Measurements from ENCODE around the gene NUP153.
"Not testable (repeated sequence)": the region's sequence is repeated elsewhere in the genome, so short reads cannot be mapped to it uniquely, and the experiment has no call there.

The NUP153 gene

DNA sequence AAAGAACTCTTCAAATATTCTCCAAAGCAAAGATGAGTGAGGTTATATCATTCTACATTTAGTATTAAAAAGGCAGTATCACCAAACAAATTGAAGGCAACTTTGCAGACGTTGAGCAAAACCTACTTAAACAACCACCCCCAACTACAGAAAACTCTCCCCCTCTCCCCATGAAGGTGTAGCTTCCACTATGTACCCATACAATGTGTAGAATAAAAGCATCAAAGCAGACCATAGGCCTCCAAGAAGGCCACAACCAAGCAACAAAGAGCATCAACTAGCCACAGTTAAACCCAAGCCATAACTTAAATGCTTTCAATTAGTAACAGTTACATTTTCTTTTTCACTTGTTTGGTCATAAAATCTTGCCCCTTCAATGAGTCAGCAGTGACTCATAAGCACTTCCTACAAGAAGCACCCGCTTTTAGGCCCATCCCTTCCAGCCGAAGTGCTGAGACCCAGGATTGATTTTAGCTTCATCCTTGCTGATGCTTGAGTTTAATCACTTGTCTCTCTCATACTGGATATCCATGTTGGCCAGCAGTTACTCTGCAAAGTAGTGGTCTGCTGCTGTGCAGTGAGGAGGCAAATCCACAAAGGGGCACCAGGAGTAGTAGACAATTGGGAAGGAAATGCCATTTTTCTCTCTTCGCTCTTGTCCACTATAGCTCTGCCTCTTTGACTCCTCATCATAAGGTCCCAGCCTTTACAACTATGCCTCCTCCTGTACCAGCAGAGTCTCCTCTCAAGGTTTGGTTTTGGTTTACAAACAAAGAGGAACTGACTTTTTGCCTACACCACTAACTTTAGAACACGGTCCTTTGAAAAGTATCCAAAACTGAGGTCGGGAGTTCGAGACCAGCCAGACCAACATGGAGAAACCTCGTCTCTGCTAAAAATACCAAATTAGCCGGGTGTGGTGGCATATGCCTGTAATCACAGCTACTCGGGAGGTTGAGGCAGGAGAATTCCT, 8.4 kb upstream of the NUP153 start:
- DNase-seq (ENCODE audit: insufficient read length, low spot score) (peak; percentile 74), FAIRE-seq (peak; percentile 4)

DNA sequence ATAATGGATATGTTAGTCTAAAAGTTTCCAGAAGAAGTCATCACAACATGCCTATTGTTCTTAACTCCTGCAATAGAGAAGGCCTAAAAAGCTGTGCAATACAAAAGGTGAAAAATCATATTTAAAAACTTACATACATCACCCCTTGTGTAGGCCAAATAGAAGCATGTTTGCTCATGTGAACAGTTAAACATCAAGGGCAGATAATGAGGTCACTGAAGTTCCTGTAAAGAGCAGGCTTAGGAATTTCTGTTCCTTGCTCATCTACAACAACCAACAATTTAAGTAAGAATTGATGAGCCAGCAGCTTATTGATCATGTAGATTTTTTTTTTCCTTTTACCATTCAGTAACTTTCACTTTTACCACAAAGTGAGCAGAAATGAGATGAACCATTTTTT, 7.5 kb upstream of the NUP153 start:
- DNase-seq (ENCODE audit: insufficient read length, low spot score) (no peak), FAIRE-seq (no peak)

DNA sequence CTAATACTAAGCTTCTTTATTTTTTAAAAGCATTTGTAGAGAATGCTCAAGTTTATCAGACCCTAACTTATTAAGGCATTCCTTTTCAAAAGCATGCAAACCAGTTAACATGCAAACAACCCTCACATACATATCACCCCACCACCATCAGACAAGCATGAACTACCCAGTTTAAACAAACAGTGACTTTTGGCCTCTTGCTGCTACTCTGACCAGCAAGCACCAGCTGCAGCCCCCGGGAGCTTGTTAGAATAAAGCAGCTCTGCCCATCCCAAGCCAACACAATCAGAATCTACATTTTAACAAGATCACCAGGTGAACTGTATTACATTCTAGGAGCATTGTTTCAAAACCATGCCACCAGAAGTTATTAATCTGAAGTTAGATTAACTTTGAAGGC, 5.9 kb upstream of the NUP153 start:
- no peak for DNase-seq (ENCODE audit: insufficient read length, low spot score)
- FAIRE-seq: no peak

DNA sequence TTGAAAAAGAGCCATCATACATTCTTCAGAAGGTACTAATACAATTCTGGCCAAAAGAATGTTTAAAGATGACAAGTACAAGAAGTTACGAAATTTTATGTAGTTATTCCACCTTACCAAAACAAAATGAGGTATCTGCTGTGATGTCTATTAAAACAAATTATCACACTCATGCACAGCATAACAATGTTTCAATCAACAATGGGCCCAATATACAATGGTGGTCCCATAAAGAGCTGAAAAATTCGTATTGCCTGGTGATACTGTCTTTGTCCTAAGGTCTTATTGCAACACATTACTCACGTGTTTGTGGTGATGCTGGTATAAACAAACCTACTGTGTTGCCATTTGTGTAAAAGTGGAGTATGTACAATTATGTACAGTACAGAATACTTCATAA, 3.6 kb upstream of the NUP153 start:
- DNase-seq (ENCODE audit: insufficient read length, low spot score): no peak
- no peak for FAIRE-seq

DNA sequence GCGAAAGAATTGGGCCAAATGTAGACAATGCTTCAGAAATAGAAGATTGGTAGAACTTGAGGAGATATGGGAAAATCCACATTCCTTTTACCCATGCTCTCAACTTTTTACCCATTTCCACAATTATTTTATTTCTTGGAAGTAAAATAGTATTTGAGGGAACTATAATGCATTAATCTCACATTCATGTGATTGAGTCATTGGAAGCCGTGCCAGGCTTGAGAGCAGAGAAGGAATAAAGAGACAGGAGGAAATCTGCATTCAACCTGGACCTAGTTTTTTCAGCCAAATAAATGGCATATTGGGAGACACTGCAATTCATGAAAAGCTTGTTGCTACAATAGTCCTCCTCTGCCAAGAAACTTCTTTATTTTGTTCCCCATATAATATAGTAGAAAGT, 2.8 kb upstream of the NUP153 start:
- no peak for DNase-seq (ENCODE audit: insufficient read length, low spot score)
- no peak for FAIRE-seq

DNA sequence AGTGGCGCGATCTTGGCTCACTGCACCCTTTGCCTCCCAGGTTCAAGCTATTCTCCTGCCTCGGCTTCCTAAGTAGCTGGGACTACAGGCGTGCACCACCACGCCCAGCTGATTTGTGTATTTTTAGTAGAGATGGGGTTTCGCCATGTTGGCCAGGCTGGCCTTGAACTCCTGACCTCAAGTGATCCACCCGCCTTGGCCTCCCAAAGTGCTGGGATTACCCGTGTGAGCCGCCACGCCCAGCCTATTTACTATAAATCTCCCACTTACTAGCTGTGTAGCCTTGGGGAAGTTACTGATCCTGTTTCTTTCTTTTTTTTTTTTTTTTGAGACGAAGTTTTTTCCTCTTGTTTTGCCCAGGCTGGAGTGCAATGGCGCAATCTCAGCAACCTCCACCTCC, 1.3 kb upstream of the NUP153 start:
- FAIRE-seq; DNase-seq (ENCODE audit: insufficient read length, low spot score): not testable (repeated sequence)

DNA sequence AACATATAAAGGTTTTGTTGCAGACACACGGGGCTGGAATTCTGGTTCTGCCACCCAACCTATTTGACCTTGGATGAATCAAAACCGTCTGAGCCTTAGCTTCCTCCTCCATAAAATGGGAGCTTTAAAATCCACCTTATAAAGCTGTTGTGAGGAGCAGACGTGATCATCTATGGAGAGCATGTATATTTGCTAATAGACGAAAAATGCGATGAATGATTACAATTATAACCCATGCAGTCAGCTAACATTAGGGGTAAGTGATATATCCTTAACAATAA, 586 bp upstream of the NUP153 start:
- FAIRE-seq (no peak), DNase-seq (ENCODE audit: insufficient read length, low spot score) (no peak)

DNA sequence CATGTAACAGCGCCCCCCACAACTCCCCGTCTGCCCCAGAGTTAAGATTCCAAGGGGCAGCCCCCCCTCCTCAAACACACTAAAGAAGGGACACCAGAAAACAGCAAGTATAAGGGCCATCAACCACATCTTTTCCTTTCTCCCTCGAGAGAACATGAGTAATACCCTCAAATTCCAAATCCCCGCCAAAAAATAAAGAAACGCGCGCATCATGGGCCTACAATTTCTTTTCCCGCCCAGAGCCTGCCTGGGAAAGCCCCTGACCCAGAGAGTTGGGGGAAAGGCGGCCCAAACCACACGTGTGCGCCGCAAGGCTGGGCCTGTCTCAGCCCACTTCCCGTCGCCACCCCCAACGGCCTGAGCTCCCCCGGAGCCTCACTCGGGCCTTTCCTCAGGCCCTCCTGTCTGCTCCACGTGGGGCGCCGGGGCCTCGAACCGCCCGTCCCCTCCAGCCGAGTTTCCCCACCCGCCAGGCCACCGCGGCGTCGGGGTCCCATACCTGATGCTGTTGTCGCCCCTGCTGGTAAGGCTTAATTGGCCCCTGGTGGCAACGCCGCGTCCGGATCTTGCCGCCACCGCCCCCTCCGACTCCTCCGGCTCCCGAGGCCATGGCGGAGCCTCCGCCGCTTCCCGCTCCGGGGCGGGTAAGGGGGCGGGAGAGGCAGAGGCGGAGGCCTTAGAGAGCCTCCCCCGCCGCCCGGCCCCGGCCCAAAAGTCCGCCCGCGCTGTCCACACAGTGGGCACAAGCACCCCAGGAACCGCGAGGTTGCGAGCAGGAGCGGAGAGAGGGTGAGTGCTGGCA, 746 bp downstream of the NUP153 start:
- FAIRE-seq: no peak
- DNase-seq (ENCODE audit: insufficient read length, low spot score): peak; percentile 50

DNA sequence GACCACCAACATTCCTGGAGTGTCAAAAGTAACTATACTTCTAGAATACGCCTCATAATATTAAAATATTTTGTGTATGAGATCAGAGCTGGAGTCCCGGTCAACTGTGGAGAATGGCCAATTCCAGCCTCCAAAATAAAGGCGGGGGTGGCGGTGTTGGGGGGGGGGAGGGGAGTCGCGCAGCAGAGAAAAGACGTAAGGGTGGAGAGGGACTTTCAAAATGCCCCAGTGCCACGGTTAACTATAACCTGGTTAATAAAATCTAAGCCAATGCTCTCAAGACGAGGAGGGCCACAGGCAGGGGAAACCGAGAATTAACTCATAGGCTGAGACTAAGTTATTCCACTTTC, 1.3 kb downstream of the NUP153 start:
- FAIRE-seq (no peak), DNase-seq (ENCODE audit: insufficient read length, low spot score) (peak; percentile 71)

DNA sequence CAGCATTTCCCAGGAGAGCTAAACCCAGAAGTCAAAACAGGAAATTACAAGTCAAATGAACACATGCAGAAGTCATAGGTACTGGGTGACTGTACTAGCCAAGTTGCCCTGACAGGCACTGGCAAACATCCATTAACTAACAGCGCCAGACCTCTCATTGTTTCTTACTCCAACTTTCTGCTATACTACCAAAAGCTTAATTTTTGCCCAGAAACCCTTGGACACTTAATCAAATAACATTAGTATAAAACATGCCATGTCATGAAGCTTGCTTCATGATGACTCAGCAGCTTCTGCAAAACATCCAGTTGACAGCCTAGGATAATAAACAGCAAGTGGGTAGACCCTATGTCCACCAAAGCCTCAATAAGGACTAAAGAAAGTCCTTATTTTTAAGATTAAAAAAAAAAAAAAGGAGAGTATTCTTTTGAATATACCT, 3.5 kb downstream of the NUP153 start:
- DNase-seq (ENCODE audit: insufficient read length, low spot score): no peak
- no peak for FAIRE-seq

DNA sequence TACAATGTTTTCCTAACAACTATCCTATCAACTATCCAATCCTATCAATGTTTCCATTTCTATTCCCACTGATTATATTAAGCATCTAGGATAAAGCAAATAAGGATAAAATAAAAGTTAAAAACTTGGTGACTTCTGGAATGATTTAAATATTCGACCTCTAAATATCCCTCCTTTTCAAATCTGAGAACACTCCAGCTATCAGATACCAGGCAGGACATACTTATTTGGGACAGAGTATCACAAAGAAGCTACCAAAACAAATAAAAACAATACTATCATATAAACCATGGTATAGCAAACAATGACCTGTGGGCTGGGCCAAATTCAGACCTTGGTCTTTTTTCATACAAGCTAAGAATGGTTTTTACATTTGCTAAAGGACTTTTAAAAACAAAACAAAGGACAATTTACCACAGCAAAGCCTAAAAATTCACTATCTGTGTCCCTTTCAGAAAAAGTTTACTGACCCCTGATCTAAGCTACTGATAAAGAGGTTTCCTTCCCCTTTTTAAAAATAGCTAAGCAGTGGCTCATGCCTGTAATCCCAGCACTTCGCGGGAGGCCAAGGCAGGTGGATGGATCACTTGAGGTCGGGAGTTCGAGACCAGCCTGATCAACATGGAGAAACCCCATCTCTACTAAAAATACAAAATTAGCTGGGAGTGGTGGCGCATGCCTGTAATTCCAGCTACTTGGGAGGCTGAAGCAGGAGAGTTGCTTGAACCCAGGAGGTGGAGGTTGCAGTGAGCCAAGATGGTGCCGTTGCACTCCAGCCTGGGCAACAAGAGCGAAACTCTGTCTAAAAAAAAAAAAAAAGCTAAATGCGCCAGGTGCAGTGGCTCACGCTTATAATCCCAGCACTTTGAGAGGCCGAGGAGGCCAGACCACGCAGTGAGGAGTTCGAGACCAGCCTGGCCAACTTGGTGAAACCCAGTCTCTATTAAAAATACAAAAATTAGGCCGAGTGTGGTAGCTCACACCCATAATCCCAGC, 6.0 kb downstream of the NUP153 start:
- FAIRE-seq: no peak
- no peak for DNase-seq (ENCODE audit: insufficient read length, low spot score)

DNA sequence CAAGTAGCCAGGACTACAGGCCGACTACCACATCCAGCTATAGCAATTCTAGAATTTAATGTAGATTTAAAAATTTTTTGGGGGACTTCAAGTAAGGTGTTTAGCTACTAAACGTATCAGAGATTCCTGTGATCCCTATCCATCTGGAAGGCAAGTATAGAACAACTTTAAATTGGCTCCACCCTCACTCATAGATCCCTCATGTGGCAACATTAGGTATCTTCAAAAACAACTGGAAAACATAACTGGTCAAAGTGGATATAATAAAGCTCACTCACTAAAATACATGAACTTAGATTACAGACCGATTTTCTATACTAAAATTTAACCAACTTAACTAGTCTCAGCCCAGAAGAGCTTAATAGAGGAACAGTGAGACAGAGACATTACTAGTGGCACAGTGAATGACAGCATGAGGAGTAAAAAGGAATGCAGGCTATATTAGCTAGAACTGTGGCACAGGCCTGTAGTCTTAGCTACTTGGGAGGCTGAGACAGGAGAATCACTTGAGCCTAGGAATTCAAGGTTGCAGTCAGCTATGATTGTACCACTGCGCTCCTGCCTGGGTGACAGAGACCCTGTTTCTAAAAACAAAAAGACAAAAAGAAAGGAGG, 14.7 kb downstream of the NUP153 start:
- FAIRE-seq (no peak), DNase-seq (ENCODE audit: insufficient read length, low spot score) (no peak)

DNA sequence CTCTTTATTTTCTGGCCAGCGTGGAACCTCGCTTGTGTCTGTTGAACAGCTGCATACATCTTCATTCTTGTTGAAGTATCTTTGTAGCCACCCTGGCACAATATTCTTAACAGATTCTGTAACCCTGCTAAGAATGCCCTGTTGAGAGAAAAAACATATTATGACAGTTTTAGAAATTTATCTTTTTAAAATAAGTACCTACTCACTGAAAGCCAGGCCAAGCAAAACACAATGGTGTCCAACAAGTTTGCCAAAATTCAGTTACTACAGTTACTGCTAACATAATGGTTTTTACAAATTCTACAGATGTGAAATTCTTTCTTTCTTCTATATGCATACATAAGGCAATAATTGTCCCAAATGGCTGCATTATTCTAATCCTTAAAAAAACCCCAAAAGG, 18.2 kb downstream of the NUP153 start:
- no peak for FAIRE-seq
- no peak for DNase-seq (ENCODE audit: insufficient read length, low spot score)

DNA sequence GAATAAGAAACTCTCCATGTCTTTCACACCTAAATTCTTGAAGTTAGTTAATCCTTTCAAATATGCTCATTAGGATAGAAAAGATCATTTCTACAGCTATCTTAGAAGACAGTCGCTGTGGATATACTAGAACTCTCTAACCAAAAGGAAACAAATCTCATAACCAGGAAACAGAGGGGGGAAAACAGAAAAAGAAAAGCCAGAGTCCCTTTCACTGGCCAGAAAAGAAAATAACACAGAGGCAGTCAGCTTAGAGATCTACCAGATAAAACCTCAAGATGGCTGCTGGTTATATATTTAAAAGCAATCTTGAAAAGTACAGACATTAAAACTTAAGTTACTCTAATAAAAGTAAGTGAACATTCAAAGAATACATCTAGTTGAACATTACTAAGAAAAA, 19.6 kb downstream of the NUP153 start:
- no peak for DNase-seq (ENCODE audit: insufficient read length, low spot score)
- FAIRE-seq: no peak

DNA sequence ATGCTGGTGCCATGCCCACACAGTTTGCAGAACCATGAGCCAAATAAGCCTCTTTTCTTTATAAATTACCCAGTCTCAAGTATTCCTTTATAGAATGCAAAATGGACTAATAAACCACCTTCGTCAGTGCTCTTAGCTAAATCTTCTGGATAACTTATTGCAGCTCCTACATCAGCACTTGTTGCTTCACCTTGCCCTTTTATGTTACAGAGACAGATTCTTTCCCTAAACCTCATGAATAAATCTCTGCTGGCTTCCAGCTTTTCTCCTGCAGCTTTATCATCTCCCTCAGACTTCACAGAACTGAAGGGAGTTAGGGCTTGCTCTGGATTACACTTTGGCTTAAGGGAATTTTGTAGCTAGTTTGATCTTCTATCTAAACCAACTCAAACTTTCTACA, 22.6 kb downstream of the NUP153 start:
- FAIRE-seq: no peak

DNA sequence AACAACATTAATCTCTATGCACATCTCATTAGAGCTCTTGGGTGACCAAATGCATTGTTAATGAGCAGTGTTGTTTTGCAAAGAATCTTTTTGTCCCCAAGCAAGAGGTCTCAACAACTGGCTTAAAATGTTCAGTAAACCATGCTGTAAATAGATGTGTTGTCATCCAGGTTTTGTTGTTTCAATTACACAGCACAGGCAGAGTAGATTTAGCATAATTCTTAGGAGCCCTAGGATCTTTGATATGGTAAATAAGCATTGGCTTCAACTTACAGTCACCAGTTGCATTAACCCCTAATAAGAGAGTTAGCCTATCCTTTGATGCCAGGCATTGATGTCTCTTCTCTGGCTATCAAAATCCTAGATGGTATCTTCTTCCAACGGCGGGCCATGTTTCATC, 23.3 kb downstream of the NUP153 start:
- FAIRE-seq (no peak), DNase-seq (ENCODE audit: insufficient read length, low spot score) (no peak)

More for the DNA sequence above, 22.6 kb downstream of the NUP153 start:
- DNase-seq (ENCODE audit: insufficient read length, low spot score): no peak

DNA sequence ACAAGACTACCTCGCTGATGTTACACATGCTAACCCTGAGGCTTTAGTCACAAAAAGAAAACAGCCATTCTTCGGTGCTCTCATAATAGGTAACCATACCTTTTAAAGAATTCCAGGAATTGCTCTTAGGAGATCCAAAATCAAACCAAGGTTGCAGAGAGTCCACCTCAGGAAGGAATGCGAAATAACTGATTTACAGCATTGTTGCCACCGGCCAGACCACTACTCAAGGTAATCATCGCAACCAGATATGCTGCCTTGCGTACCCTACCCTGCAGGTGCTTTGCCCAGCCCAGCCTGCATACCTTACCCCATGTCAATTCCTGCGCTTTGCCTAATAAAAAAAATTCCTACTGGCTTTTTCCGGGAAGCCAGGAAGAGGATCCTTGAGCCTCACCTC, 27.0 kb downstream of the NUP153 start:
- no peak for FAIRE-seq
- no peak for DNase-seq (ENCODE audit: insufficient read length, low spot score)

DNA sequence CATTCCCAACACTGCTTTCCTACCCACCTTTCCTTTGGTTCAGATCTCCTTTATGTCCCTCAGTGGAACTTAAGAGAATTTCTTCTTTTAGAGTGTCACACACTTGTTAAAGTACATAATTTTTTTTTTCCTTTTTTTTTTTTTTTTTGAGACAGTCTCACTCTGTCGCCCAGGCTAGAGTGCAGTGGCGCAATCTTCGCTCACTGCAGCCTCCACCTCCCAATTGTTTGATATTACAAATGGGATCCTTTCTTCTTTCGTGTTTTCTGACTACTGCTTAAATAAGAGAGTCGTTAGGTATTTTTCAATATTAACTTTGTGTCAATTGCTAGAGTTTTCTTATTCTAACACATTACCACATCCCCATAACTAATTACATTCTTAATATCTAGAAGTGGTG, 29.1 kb downstream of the NUP153 start:
- no peak for DNase-seq (ENCODE audit: insufficient read length, low spot score)
- no peak for FAIRE-seq

DNA sequence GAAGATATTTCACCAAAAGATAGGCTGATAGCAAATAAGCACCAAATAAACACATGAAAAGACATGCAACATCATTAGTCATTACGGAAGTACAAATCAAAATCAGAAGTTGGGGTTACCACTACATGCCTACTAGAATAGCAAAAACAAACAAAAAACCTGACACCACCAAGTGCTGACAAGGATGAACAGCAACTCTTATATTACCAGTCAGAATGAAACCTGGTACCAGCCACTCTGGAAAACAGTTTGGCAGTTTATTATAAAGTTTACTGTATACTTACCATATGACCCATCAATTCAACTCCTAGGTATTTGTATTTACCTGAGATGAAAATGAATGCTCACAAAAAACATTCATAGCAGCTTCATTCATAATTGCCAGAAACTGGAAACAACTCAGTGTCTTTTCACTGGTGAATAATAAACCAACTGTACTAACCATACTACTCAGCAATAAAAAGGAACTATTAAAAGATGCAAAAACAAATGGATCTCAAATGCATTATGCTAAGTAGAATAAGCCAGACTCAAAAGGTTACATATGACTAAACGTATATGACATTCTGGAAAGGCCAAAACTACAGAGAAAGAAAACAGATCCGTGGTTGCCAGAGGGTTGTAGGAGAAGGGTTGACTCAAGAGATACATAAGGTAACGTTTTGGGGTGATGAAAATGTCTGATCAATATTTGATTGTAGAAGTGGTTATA, 33.0 kb downstream of the NUP153 start:
- FAIRE-seq (no peak), DNase-seq (ENCODE audit: insufficient read length, low spot score) (no peak)

Data from HTR-8/SVneo (cell line).